IMR-90 (cell line): ENCODE measurements around the gene PODXL. TPM values are rescaled to one million over a fixed set of nuclear protein-coding genes. Genes with fewer than 3 reads are reported as not detected.
"Not testable (repeated sequence)": the region's sequence is repeated elsewhere in the genome, so short reads cannot be mapped to it uniquely, and the experiment has no call there.

Experiments used
- ATAC-seq: fragments of 200-7000 bp; cut with Tn5 transposase; 2 replicates; pipeline ENCODE4 v1.9.1; 2020; ENCODE audit warnings: low read depth, mild to moderate bottlenecking, moderate library complexity
- BruUV-seq: library from RNA; stranded (reverse); fragments of 400-500 nt; replicated peaks from 2 replicates; lab custom pipeline; 2021; lab: Mats Ljungman, UMichigan
- CTCF ChIA-PET: fragments of 300-600 bp; formaldehyde crosslinking; extraction: SDS; loops from one replicate; lab custom pipeline; 2021; ENCODE audit warnings: antibody characterized with exemption; lab: Yijun Ruan, JAX
- POLR2A ChIA-PET: fragments of 300-600 bp; sonication (Branson Sonifier 250); formaldehyde crosslinking; loops from one replicate; lab custom pipeline; 2022; ENCODE audit warnings: antibody characterized with exemption; ENCODE audit not compliant: unreplicated experiment; lab: Charles Lee
- DNase-seq: peaks from one replicate; pipeline ENCODE4 v3.0.0; 2013
- H2AFZ ChIP-seq: replicated peaks from 2 replicates; pipeline ENCODE3; 2013; ENCODE audit warnings: low read length, mild to moderate bottlenecking; ENCODE audit not compliant: poor library complexity
- H2AK5ac ChIP-seq: 2 replicates; pipeline ENCODE4 v1.6.1; 2013; ENCODE audit warnings: low read depth, low read length, inconsistent platforms
- H2AK9ac ChIP-seq: replicated peaks from 2 replicates; pipeline ENCODE3; 2013; ENCODE audit warnings: mild to moderate bottlenecking, low read depth, low read length, moderate library complexity; ENCODE audit not compliant: poor library complexity
- H2BK120ac ChIP-seq: 2 replicates; pipeline ENCODE4 v1.6.1; 2013; ENCODE audit warnings: low read depth, low read length, inconsistent platforms
- H2BK15ac ChIP-seq: 3 replicates; pipeline ENCODE4 v1.6.1; 2013; ENCODE audit warnings: low read depth, low read length, inconsistent platforms
- H2BK20ac ChIP-seq: 2 replicates; pipeline ENCODE4 v1.6.1; 2013; ENCODE audit warnings: low read depth, mild to moderate bottlenecking, inconsistent platforms, low read length, moderate library complexity
- H2BK5ac ChIP-seq: 2 replicates; pipeline ENCODE4 v1.6.1; 2013; ENCODE audit warnings: mild to moderate bottlenecking, low read depth, low read length, inconsistent platforms; ENCODE audit not compliant: poor library complexity, severe bottlenecking
- H3K14ac ChIP-seq: replicated peaks from 2 replicates; pipeline ENCODE4 v1.6.1; 2013; ENCODE audit warnings: low read depth, low read length, inconsistent platforms
- H3K18ac ChIP-seq: 2 replicates; pipeline ENCODE4 v1.6.1; 2013; ENCODE audit warnings: low read depth, low read length, control low read depth
- H3K23ac ChIP-seq: 2 replicates; pipeline ENCODE4 v1.6.1; 2013; ENCODE audit warnings: low read depth, low read length, inconsistent platforms
- H3K27ac ChIP-seq: 2 replicates; pipeline ENCODE4 v1.5.1; 2013; ENCODE audit warnings: mild to moderate bottlenecking, control low read depth, low read length; ENCODE audit not compliant: insufficient read depth
- H3K27me3 ChIP-seq: 2 replicates; pipeline ENCODE4 v1.6.1; 2013; ENCODE audit warnings: low read length; ENCODE audit not compliant: control insufficient read depth, insufficient read depth
- H3K36me3 ChIP-seq: 2 replicates; pipeline ENCODE4 v1.6.1; 2013; ENCODE audit warnings: low read length, mixed read lengths; ENCODE audit not compliant: control insufficient read depth, insufficient read depth
- H3K4ac ChIP-seq: 2 replicates; pipeline ENCODE4 v1.6.1; 2013; ENCODE audit warnings: low read depth, low read length, inconsistent platforms
- H3K4me1 ChIP-seq: 2 replicates; pipeline ENCODE4 v1.6.1; 2013; ENCODE audit warnings: low read length, mixed read lengths; ENCODE audit not compliant: control insufficient read depth, insufficient read depth
- H3K4me2 ChIP-seq: 2 replicates; pipeline ENCODE4 v1.6.1; 2013; ENCODE audit warnings: low read depth, mild to moderate bottlenecking, control low read depth, low read length, moderate library complexity
- H3K4me3 ChIP-seq: 2 replicates; pipeline ENCODE4 v1.5.1; 2013; ENCODE audit warnings: low read depth, mild to moderate bottlenecking, control low read depth, low read length, moderate library complexity; ENCODE audit not compliant: insufficient read depth
- H3K56ac ChIP-seq: 2 replicates; pipeline ENCODE4 v1.6.1; 2013; ENCODE audit warnings: low read length, inconsistent platforms; ENCODE audit not compliant: insufficient read depth; ENCODE audit errors: extremely low read depth
- H3K79me1 ChIP-seq, 2 experiments: 2 replicates each; pipeline ENCODE4 v1.6.1; 2013; ENCODE audit warnings: low read length in 2 of 2, inconsistent platforms in 1 of 2, low read depth in 1 of 2
- H3K9ac ChIP-seq: 2 replicates; pipeline ENCODE4 v1.6.1; 2013; ENCODE audit warnings: low read depth, low read length, control low read depth
- H3K9me1 ChIP-seq: 2 replicates; pipeline ENCODE4 v1.6.1; 2013; ENCODE audit warnings: low read length, inconsistent platforms; ENCODE audit not compliant: insufficient read depth
- H3K9me3 ChIP-seq: 2 replicates; pipeline ENCODE4 v1.6.1; 2013; ENCODE audit warnings: low read length; ENCODE audit not compliant: control insufficient read depth, insufficient read depth
- H4K20me1 ChIP-seq: 2 replicates; pipeline ENCODE4 v1.6.1; 2013; ENCODE audit warnings: low read length, inconsistent platforms; ENCODE audit not compliant: insufficient read depth
- H4K5ac ChIP-seq: 2 replicates; pipeline ENCODE4 v1.6.1; 2013; ENCODE audit warnings: mild to moderate bottlenecking, low read depth, low read length, control low read depth
- H4K8ac ChIP-seq, 2 experiments: 2 replicates each; pipeline ENCODE4 v1.6.1; 2013; ENCODE audit warnings: low read depth in 2 of 2, low read length in 2 of 2, control low read depth in 1 of 2, inconsistent platforms in 1 of 2
- H4K91ac ChIP-seq: 2 replicates; pipeline ENCODE4 v1.6.1; 2013; ENCODE audit warnings: low read depth, low read length, inconsistent platforms; ENCODE audit not compliant: insufficient read depth
- CEBPB ChIP-seq: IDR thresholded peaks from 2 replicates; pipeline ENCODE4 v1.6.1; 2012; ENCODE audit warnings: low read depth, low read length, improper control_type of control experiment
- CHD1 ChIP-seq: IDR thresholded peaks from 2 replicates; pipeline ENCODE4 v1.6.1; 2012; ENCODE audit warnings: low read depth, low read length, improper control_type of control experiment
- MAZ ChIP-seq: IDR thresholded peaks from 2 replicates; pipeline ENCODE4 v1.6.1; 2012; ENCODE audit warnings: low read depth, mild to moderate bottlenecking, low read length, improper control_type of control experiment, moderate library complexity, borderline replicate concordance
- WGBS, 2 experiments: methylation state at CpG; one replicate each; pipeline versions ENCODE4 v1.1.5 to v1.1.7; 2013; ENCODE audit warnings: missing lambda C conversion rate in 2 of 2; ENCODE audit not compliant: insufficient read length in 1 of 2; ENCODE audit errors: extremely low coverage in 2 of 2; 5-methylcytosine and 5-hydroxymethylcytosine counted together
- dilution Hi-C: fragments of 300-500 bp; cut with HindIII; formaldehyde crosslinking; loops from one replicate; pipeline ENCODE4 v1.14.3; 2018; ENCODE audit warnings: low sequenced_read_pairs; ENCODE audit not compliant: unreplicated experiment
- in situ Hi-C: fragments of 300-500 bp; cut with MboI; formaldehyde crosslinking; loops from 3 replicates; pipeline ENCODE4 v1.14.3; 2019; ENCODE audit warnings: low sequenced_read_pairs, inconsistent platforms, mixed read lengths
- intact Hi-C: fragments of 100-400 bp; cut with micrococcal nuclease; formaldehyde crosslinking; loops from 2 replicates; pipeline ENCODE4 v1.10.0; 2022
- polyA plus RNA-seq, 3 experiments: library from polyadenylated mRNA; depleted of rRNA; stranded (reverse); fragments of >200 nt; gene quantifications; 2 replicates each; pipeline ENCODE4 v1.2.3, GENCODE V29; 2012; ENCODE audit warnings: low replicate concordance in 1 of 3
- total RNA-seq: library from RNA; depleted of rRNA; stranded (reverse); fragments of >200 nt; gene quantifications from 2 replicates; pipeline ENCODE4 v1.2.3, GENCODE V29; 2012

Gene PODXL
- total and polyA plus RNA-seq, 2 of the 4 experiments (the other 2 are of a cell fraction): 1.3 to 3.8 TPM

DNA sequence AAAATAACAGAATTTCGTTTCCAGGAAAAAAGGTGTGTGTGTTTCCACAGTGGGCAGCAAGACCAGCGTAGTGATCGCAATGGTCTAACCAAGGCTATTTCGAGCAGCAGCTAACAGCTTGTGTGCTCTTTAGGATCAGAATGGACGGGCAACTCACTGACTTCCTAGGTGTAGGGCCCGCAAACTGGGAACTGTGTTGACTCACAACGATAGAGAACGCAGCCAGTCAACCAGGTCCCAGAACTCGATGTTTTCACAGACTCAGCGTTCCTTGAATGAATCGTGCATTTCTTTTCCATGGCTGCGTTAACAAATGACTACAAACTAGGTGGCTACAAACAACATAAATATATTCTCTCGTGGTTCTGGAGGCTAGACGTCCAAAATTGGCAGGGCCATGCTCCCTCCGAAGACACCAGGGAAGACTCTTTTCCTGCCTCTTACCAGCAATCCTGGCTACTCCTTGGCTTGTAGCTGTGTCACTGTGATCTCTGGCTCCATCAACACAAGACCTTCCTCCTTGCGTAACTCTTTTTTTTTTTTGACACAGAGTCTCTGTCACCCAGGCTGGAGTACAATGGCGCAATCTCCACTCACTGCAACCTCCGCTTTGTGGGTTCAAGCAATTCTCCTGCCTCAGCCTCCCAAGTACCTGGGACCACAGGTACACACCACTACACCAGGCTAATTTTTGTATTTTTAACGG is 39.1 kb downstream of the PODXL start:
- Histone ChIP-seq H3K79me1 (peaks cover 0 to 16% of the 10 kb centered on the region in 2 experiments; a peak in 1 of 4 replicates), H3K4ac (no peak overlapping the region), H4K91ac (no peak overlapping the region), H2AK5ac (no peak overlapping the region), H2BK120ac (no peak overlapping the region), H3K27me3 (no peaks in the 10 kb centered on the region; the same call in 1 of the 2 replicates), H3K4me2 (no peak overlapping the region), H2BK20ac (no peak overlapping the region), H3K4me1 (no peaks in the 10 kb centered on the region), H3K27ac (no peak overlapping the region), H3K9me3 (no peaks in the 10 kb centered on the region), H3K14ac (no peak overlapping the region), H3K36me3 (no peaks in the 10 kb centered on the region), H3K23ac (no peak overlapping the region), H3K4me3 (no peak overlapping the region), H4K8ac (no peak overlapping the region), H4K20me1 (no peaks in the 10 kb centered on the region), H2BK15ac (no peak overlapping the region), H3K9ac (no peak overlapping the region), H3K18ac (no peak overlapping the region), H3K9me1 (peaks cover 2% of the 10 kb centered on the region), H2BK5ac (no peak overlapping the region), H2AK9ac (no peak overlapping the region), H2AFZ (no peak overlapping the region), H3K56ac (no peak overlapping the region), H4K5ac (no peak overlapping the region)
- WGBS, 2 experiments: 90% methylated on average over 13 of the region's 19 CpGs; no CpG with 5 or more reads in 1 of the 2 experiments
- DNase-seq (no peak), ATAC-seq (no peak)
- ChIA-PET POLR2A (no interaction called here), CTCF (no interaction called here)
- intact Hi-C loops (no loop called here), dilution Hi-C loops (no loop called here), in situ Hi-C loops (no loop called here)
- no TSS peak for BruUV-seq
- TF ChIP-seq CEBPB: 0 out of 2 replicates have a peak, but pooled peaks have one; percentile 7
- TF ChIP-seq CHD1: no peak
- no peak for TF ChIP-seq MAZ

DNA sequence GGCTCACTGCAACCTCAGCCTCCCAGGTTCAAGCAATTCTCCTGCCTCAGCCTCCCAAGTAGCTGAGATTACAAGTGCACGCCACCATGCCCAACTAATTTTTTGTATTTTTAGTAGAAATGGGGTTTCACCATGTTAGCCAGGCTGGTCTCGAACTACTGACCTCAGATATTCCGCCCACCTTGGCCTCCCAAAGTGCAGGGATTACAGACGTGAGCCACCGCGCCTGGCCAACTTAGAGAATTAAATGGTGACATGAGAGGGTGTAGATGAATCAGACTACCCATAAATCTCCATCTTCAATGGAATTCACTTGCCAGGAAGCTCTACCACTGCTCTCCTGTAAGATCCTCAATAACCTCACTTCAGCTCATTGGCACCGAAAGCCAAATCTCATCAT is 41.0 kb downstream of the PODXL start:
- dilution Hi-C loops, in situ Hi-C loops: not testable (repeated sequence)

More for the DNA sequence above, 41.0 kb downstream of the PODXL start:
- H2BK20ac ChIP-seq, H2BK5ac ChIP-seq, ATAC-seq, H3K9me1 ChIP-seq, H3K4me1 ChIP-seq, H4K5ac ChIP-seq, H2AK9ac ChIP-seq, H3K14ac ChIP-seq, H4K8ac ChIP-seq, H2BK120ac ChIP-seq, H2BK15ac ChIP-seq, H2AK5ac ChIP-seq, DNase-seq, CTCF ChIA-PET, H3K56ac ChIP-seq, H4K91ac ChIP-seq, H2AFZ ChIP-seq, H3K23ac ChIP-seq, H4K20me1 ChIP-seq, H3K27ac ChIP-seq, H3K4ac ChIP-seq, intact Hi-C loops, H3K27me3 ChIP-seq, BruUV-seq, H3K18ac ChIP-seq, H3K4me2 ChIP-seq, H3K9me3 ChIP-seq, H3K9ac ChIP-seq, H3K79me1 ChIP-seq, H3K36me3 ChIP-seq, H3K4me3 ChIP-seq, POLR2A ChIA-PET: not testable (repeated sequence)
- WGBS, 2 experiments: no CpG with 5 or more reads among the region's 7 CpGs
